NCI-H2196 treated with DMSO at 0.1 percent for 48 hours (cell line): ENCODE data around the gene ETHE1.
A peak's percentile ranks its signal among the peaks of the same experiment; 100 is the strongest.
"Not testable (repeated sequence)": the region's sequence is repeated elsewhere in the genome, so short reads cannot be mapped to it uniquely, and the experiment has no call there.

Experiments used
- DNase-seq: peaks from one replicate; lab custom pipeline; 2025; ENCODE audit not compliant: unreplicated experiment; lab: John Stamatoyannopoulos, UW

The ETHE1 gene

GRCh38 chr19:43552198-43552450 is 25.1 kb upstream of the ETHE1 start:
- DNase-seq, result no peak

- DNase-seq, result no peak
Measured at GRCh38 chr19:43551399-43552197, 24.6 kb upstream of the ETHE1 start.

GRCh38 chr19:43548706-43549105 is 21.7 kb upstream of the ETHE1 start:
- DNase-seq, result no peak

GRCh38 chr19:43547926-43548325 is 20.9 kb upstream of the ETHE1 start:
- DNase-seq, result not testable (repeated sequence)

- no peak for DNase-seq
Measured at GRCh38 chr19:43546581-43546980, 19.6 kb upstream of the ETHE1 start.

- no peak for DNase-seq
Measured at GRCh38 chr19:43545981-43546380, 19.0 kb upstream of the ETHE1 start.

- DNase-seq, result no peak
Measured at GRCh38 chr19:43545276-43545675, 18.3 kb upstream of the ETHE1 start.

GRCh38 chr19:43544077-43544476 is 17.1 kb upstream of the ETHE1 start:
- DNase-seq, result no peak

- no peak for DNase-seq
Measured at GRCh38 chr19:43541920-43542650, 15.1 kb upstream of the ETHE1 start.

- no peak for DNase-seq
Measured at GRCh38 chr19:43540381-43540780, 13.4 kb upstream of the ETHE1 start.

GRCh38 chr19:43538922-43539321 is 11.9 kb upstream of the ETHE1 start:
- DNase-seq, result no peak

GRCh38 chr19:43534816-43535761 is 8.1 kb upstream of the ETHE1 start:
- DNase-seq, result peak; percentile 8

GRCh38 chr19:43534305-43534815 is 7.4 kb upstream of the ETHE1 start:
- DNase-seq, result no peak

- peak; percentile 100 for DNase-seq
Measured at GRCh38 chr19:43533546-43534304, 6.7 kb upstream of the ETHE1 start.

GRCh38 chr19:43532962-43533545 is 6.1 kb upstream of the ETHE1 start, which contains the start of gene ZNF575:
TSS of gene ZNF575 (plus strand) at chr19:43533188. CDS start at chr19:43534423, 1,235 bp downstream.
- peak; percentile 94 for DNase-seq

- DNase-seq, result peak; percentile 69
Measured at GRCh38 chr19:43532571-43532961, 5.6 kb upstream of the ETHE1 start.

- peak; percentile 11 for DNase-seq
Measured at GRCh38 chr19:43527860-43528622, 1.0 kb upstream of the ETHE1 start.

- DNase-seq, result no peak
Measured at GRCh38 chr19:43525836-43526771, 897 bp downstream of the ETHE1 start.
